Fibroblast of lung (primary cell): ENCODE measurements around the gene MAPK8IP3. TPM values are rescaled to one million over a fixed set of nuclear protein-coding genes. Genes with fewer than 3 reads are reported as not detected.
A peak's percentile ranks its signal among the peaks of the same experiment; 100 is the strongest.

Experiments used
- DNase-seq, 2 donors: peaks; one replicate each; pipeline versions ENCODE4 v3.0.0 to v3.0.0-alpha.2; 2010; ENCODE audit warnings: low read depth in 2 of 2
- H2AFZ ChIP-seq: 2 replicates; pipeline ENCODE4 v1.5.1; 2012; ENCODE audit warnings: low read length, control low read depth, inconsistent platforms
- H3K27ac ChIP-seq: 2 replicates; pipeline ENCODE4 v1.5.1; 2011; ENCODE audit warnings: low read length, control low read depth; ENCODE audit not compliant: insufficient read depth
- H3K27me3 ChIP-seq: 2 replicates; pipeline ENCODE4 v1.5.1; 2011; ENCODE audit warnings: mild to moderate bottlenecking, low read length; ENCODE audit not compliant: control insufficient read depth, insufficient read depth
- H3K36me3 ChIP-seq: 2 replicates; pipeline ENCODE4 v1.5.1; 2011; ENCODE audit warnings: low read length; ENCODE audit not compliant: control insufficient read depth, insufficient read depth
- H3K4me1 ChIP-seq: 2 replicates; pipeline ENCODE4 v1.5.1; 2011; ENCODE audit warnings: low read length; ENCODE audit not compliant: control insufficient read depth, insufficient read depth; ENCODE audit errors: extremely low read depth
- H3K4me2 ChIP-seq: 2 replicates; pipeline ENCODE4 v1.5.1; 2011; ENCODE audit warnings: low read length, control low read depth; ENCODE audit not compliant: insufficient read depth; ENCODE audit errors: extremely low read depth
- H3K4me3 ChIP-seq, 4 experiments: fragments of 200-600 bp in 1 of 4; sonication (generic) in 1 of 4; replicated peaks in 1 of 4; 2 replicates each; pipeline ENCODE4 v1.5.1; 2011 to 2016; ENCODE audit warnings: low read length in 4 of 4, low read depth in 3 of 4, mild to moderate bottlenecking in 3 of 4, control low read depth in 2 of 4, inconsistent platforms in 1 of 4, mixed read lengths in 1 of 4; ENCODE audit not compliant: insufficient read depth in 1 of 4; ENCODE audit errors: control extremely low read depth in 1 of 4
- H3K79me2 ChIP-seq: 2 replicates; pipeline ENCODE4 v1.5.1; 2012; ENCODE audit warnings: mild to moderate bottlenecking, low read length, inconsistent platforms; ENCODE audit not compliant: control insufficient read depth, insufficient read depth
- H3K9ac ChIP-seq: 2 replicates; pipeline ENCODE4 v1.5.1; 2011; ENCODE audit warnings: mild to moderate bottlenecking, low read length, control low read depth; ENCODE audit not compliant: insufficient read depth
- H3K9me3 ChIP-seq: 2 replicates; pipeline ENCODE4 v1.5.1; 2012; ENCODE audit warnings: low read depth, low read length; ENCODE audit not compliant: control insufficient read depth, insufficient read depth
- H4K20me1 ChIP-seq: 2 replicates; pipeline ENCODE4 v1.5.1; 2011; ENCODE audit warnings: low read length; ENCODE audit not compliant: control insufficient read depth, insufficient read depth; ENCODE audit errors: extremely low read depth
- CTCF ChIP-seq, 2 donors: IDR thresholded peaks in 1 of 2; conservative IDR thresholded peaks in 1 of 2; 1 replicate in 1 of 2; 2 replicates in 1 of 2; pipeline ENCODE4 v1.5.1; 2011 to 2012; ENCODE audit warnings: low read length in 2 of 2, control low read depth in 1 of 2, inconsistent platforms in 1 of 2, low read depth in 1 of 2, mild to moderate bottlenecking in 1 of 2
- EZH2 ChIP-seq: IDR thresholded peaks from 2 replicates; pipeline ENCODE4 v1.5.1; 2012; ENCODE audit warnings: low read length, control low read depth, mild to moderate bottlenecking; ENCODE audit errors: missing control alignments
- polyA plus RNA-seq, 2 donors: library from polyadenylated mRNA; depleted of rRNA in 1 of 2; stranded (reverse) in 1 of 2; unstranded in 1 of 2; fragments of >200 nt; gene quantifications; 2 replicates each; pipeline ENCODE4 v1.2.1, GENCODE V29; 2011 to 2012; ENCODE audit warnings: missing spikeins in 1 of 2
- total RNA-seq: library from RNA; depleted of rRNA; stranded (reverse); fragments of >200 nt; gene quantifications from 2 replicates; pipeline ENCODE4 v1.2.1, GENCODE V29; 2014

The MAPK8IP3 gene
- total and polyA plus RNA-seq, 2 donors (not counting 1 experiment from before 2014, with no cell fraction given) = 9.4 to 36.3 TPM

- Histone ChIP-seq H3K79me2 (peaks cover 25% of the 10 kb centered on the region), H3K36me3 (peaks cover 17% of the 10 kb centered on the region), H3K9me3 (no peaks in the 10 kb centered on the region), H3K27me3 (no peaks in the 10 kb centered on the region), H2AFZ (no peak overlapping the region), H3K4me1 (peaks cover 2% of the 10 kb centered on the region), H3K4me2 (peak overlapping the region; percentile 86), H4K20me1 (no peaks in the 10 kb centered on the region), H3K9ac (no peak overlapping the region), H3K27ac (no peak overlapping the region), H3K4me3 (peak overlapping the region; percentile 64 to 83 (median 76))
- TF ChIP-seq EZH2 (no peak), CTCF (conservative IDR thresholded peaks at IDR 0.05 in 1 of 2, IDR thresholded peaks at IDR 0.05 in 1 of 2; ENCODE audit: low read depth in 1 of 2, low read length in 2 of 2) (no peak)
- no peak for DNase-seq
Observed at GRCh38 chr16:1781254-1781653, 75.3 kb downstream of the MAPK8IP3 start.

- peak overlapping the region; percentile 86 for H3K4me2 ChIP-seq
- no peak overlapping the region for H2AFZ ChIP-seq
- H3K9ac ChIP-seq = peak overlapping the region; percentile 66
- H4K20me1 ChIP-seq = no peaks in the 10 kb centered on the region
- H3K4me3 ChIP-seq = peak overlapping the region; percentile 64 to 83 (median 76)
- H3K27me3 ChIP-seq = no peaks in the 10 kb centered on the region
- H3K27ac ChIP-seq = peak overlapping the region; percentile 47
- TF ChIP-seq CTCF (conservative IDR thresholded peaks at IDR 0.05 in 1 of 2, IDR thresholded peaks at IDR 0.05 in 1 of 2; ENCODE audit: low read depth in 1 of 2, low read length in 2 of 2) = peak in 1 of 2 donors; percentile 5
- no peak for TF ChIP-seq EZH2
- peak in 1 of 2 donors; percentile 20 for DNase-seq
- H3K4me1 ChIP-seq = peaks cover 2% of the 10 kb centered on the region
- H3K79me2 ChIP-seq = peaks cover 30% of the 10 kb centered on the region
- peaks cover 16% of the 10 kb centered on the region for H3K36me3 ChIP-seq
- no peaks in the 10 kb centered on the region for H3K9me3 ChIP-seq
Observed at GRCh38 chr16:1781758-1782407, 75.9 kb downstream of the MAPK8IP3 start.

- Histone ChIP-seq H4K20me1 (no peaks in the 10 kb centered on the region), H3K4me2 (peak within 1 kb of the TSS; percentile 86)
- peak; percentile 100 for DNase-seq
Observed at GRCh38 chr16:1782408-1783264, 76.6 kb downstream of the MAPK8IP3 start, which contains the start of the genes NUBP2 and SPSB3. Gene NUBP2, plus strand, starts transcription at chr16:1782960. Its CDS starts 61 bp downstream, at chr16:1783021. Gene SPSB3, minus strand, starts transcription at chr16:1782571. Its CDS starts 1,088 bp downstream, at chr16:1781483.

More at GRCh38 chr16:1782408-1783264, 76.6 kb downstream of the MAPK8IP3 start, which contains the start of the genes NUBP2 and SPSB3:
- H3K36me3 ChIP-seq = peaks cover 15% of the 10 kb centered on the region
- peak within 1 kb of the TSS; percentile 62 for H3K27ac ChIP-seq
- no peaks in the 10 kb centered on the region for H3K9me3 ChIP-seq
- H3K27me3 ChIP-seq = no peaks in the 10 kb centered on the region
- H2AFZ ChIP-seq = peak within 1 kb of the TSS; percentile 1
- peaks cover 31% of the 10 kb centered on the region for H3K79me2 ChIP-seq
- peak within 1 kb of the TSS; percentile 89 to 96 (median 92) for H3K4me3 ChIP-seq
- peak within 1 kb of the TSS; percentile 86 for H3K9ac ChIP-seq
- peaks cover 2% of the 10 kb centered on the region for H3K4me1 ChIP-seq
- TF ChIP-seq CTCF (conservative IDR thresholded peaks at IDR 0.05 in 1 of 2, IDR thresholded peaks at IDR 0.05 in 1 of 2; ENCODE audit: low read depth in 1 of 2, low read length in 2 of 2) (no peak), EZH2 (no peak)
